Activated CD4-positive, alpha-beta T cell treated with anti-CD3 and anti-CD28 coated beads for 36 hours (primary cell): Measurements from ENCODE around the gene GGACT. TPM values are rescaled to one million over a fixed set of nuclear protein-coding genes. Genes with fewer than 3 reads are reported as not detected.
A peak's percentile ranks its signal among the peaks of the same experiment; 100 is the strongest.
"Not testable (repeated sequence)": the region's sequence is repeated elsewhere in the genome, so short reads cannot be mapped to it uniquely, and the experiment has no call there.

Experiments
- ATAC-seq: fragments of 200-7000 bp; cut with Tn5 transposase; one replicate; pipeline ENCODE4 v1.10.0; 2021; ENCODE audit warnings: mild to moderate bottlenecking, moderate library complexity
- CTCF ChIA-PET: fragments of 350-600 bp; sonication (Branson Sonifier 250); formaldehyde crosslinking; loops from one replicate; lab custom pipeline; 2021; ENCODE audit warnings: antibody characterized with exemption; lab: Charles Lee
- POLR2A ChIA-PET: fragments of 350-600 bp; sonication (Branson Sonifier 250); formaldehyde crosslinking; loops from one replicate; lab custom pipeline; 2021; ENCODE audit warnings: antibody characterized with exemption, inconsistent platforms; lab: Charles Lee
- DNase-seq: peaks from one replicate; pipeline ENCODE4 v3.0.0-alpha.2; 2020
- H3K27ac Mint-ChIP-seq: one replicate; pipeline ENCODE4 v1.8.0; 2021; ENCODE audit warnings: mixed read lengths
- H3K27me3 Mint-ChIP-seq: one replicate; pipeline ENCODE4 v1.8.0; 2021; ENCODE audit warnings: mixed read lengths
- H3K36me3 Mint-ChIP-seq: one replicate; pipeline ENCODE4 v1.8.0; 2021; ENCODE audit warnings: low read depth, mixed read lengths
- H3K4me1 Mint-ChIP-seq: one replicate; pipeline ENCODE4 v1.8.0; 2021; ENCODE audit warnings: mixed read lengths
- H3K4me3 Mint-ChIP-seq: one replicate; pipeline ENCODE4 v1.8.0; 2021; ENCODE audit warnings: mild to moderate bottlenecking, moderate library complexity, mixed read lengths
- H3K9me3 Mint-ChIP-seq: one replicate; pipeline ENCODE4 v1.8.0; 2021; ENCODE audit warnings: low read depth, mixed read lengths
- intact Hi-C, 2 experiments: fragments of 100-400 bp; cut with DNase I in 1 of 2; cut with micrococcal nuclease in 1 of 2; formaldehyde crosslinking; loops; one replicate each; pipeline versions ENCODE4 v1.14.2 to v1.15.1; 2022 to 2024; cut with DNase I, micrococcal nuclease
- total RNA-seq, 2 experiments: library from RNA; stranded (reverse); gene quantifications; one replicate each; pipeline ENCODE4 v1.2.3, GENCODE V29; 2021

The GGACT gene
- total RNA-seq, 2 experiments from 2014 or later, result 6.8 to 7.0 TPM

DNA sequence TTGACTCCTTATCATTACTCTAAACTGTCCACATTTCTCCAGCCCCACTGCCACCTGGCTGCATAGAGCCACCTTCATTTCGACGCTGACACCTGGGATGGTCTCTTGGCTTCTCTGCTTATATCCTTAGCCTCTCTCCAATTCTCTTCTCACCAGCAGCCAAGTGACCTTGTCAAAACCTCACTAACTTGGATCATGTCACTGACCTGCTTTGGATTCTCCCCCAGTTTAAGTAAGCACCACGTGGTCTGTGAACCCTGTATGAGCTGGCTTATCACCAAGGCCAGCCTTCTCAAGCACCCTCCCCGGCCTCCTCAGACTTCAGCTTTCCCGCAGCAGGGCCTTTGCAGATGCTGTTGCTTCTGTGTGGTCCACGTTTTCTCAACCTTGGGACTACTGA lies 12.3 kb upstream of the GGACT start:
- no peak for DNase-seq
- no peak overlapping the region for H3K27ac Mint-ChIP-seq
- CTCF ChIA-PET, result no interaction called here

DNA sequence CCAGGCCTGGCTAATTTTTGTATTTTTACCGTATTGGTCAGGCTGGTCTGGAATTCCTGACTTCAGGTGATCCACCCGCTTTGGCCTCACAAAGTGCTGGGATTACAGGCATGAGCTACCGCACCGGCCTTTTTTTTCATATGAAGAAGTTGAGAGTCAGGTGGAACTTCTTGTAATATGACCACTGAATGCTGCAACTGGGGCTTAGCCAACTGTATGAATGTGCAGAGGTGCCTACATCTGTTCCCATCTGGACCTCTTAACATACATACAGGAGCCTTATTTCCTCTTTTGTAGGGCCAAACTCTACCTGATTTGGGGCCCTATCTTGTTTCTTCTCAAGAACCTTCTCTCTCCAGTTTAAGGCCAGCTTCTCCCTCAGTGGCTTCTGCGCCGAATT lies 11.9 kb upstream of the GGACT start:
- no peaks in the 10 kb centered on the region for H3K36me3 Mint-ChIP-seq
- ChIA-PET POLR2A (no interaction called here), CTCF (no interaction called here)
- ATAC-seq (no peak), DNase-seq (no peak)
- H3K27me3 Mint-ChIP-seq, result no peaks in the 10 kb centered on the region
- no peaks in the 10 kb centered on the region for H3K9me3 Mint-ChIP-seq
- H3K27ac Mint-ChIP-seq, result no peak overlapping the region
- intact Hi-C loops, result no loop called here
- no peak overlapping the region for H3K4me3 Mint-ChIP-seq
- no peaks in the 10 kb centered on the region for H3K4me1 Mint-ChIP-seq

More for the DNA sequence above, 12.3 kb upstream of the GGACT start:
- POLR2A ChIA-PET, result no interaction called here
- H3K4me3 Mint-ChIP-seq, result no peak overlapping the region
- intact Hi-C loops, result no loop called here
- no peak for ATAC-seq
- H3K36me3 Mint-ChIP-seq, result peaks cover 2% of the 10 kb centered on the region
- H3K4me1 Mint-ChIP-seq, result no peaks in the 10 kb centered on the region
- H3K9me3 Mint-ChIP-seq, result no peaks in the 10 kb centered on the region
- no peaks in the 10 kb centered on the region for H3K27me3 Mint-ChIP-seq

DNA sequence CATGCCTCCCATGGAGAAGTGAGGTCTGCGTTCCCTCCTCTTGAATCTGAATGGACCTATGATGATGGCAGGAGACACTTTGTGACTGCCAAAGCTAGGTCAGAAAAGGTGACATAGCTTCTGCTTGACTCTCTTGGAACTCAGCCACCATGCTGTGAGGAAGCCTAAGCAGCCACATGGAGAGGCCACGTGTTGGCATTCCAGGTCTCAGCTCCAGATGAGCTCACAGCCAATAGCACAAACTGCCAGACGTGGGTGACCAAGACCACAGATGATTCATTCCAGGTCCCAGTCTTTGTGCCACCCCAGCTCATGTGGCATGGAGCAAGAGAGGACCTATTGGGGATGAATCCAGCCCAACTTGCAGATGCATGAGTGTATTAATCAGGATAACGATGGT lies 8.7 kb upstream of the GGACT start:
- DNase-seq (no peak), ATAC-seq (no peak)
- no peaks in the 10 kb centered on the region for H3K9me3 Mint-ChIP-seq
- H3K27ac Mint-ChIP-seq, result no peak overlapping the region
- H3K4me1 Mint-ChIP-seq, result no peaks in the 10 kb centered on the region
- H3K4me3 Mint-ChIP-seq, result no peak overlapping the region
- ChIA-PET CTCF (interaction anchor here (2.1 kb wide), 1 partner anchor 25 kb away, joined by 7 read pairs; no protein-coding TSS in a partner anchor), POLR2A (no interaction called here)
- H3K36me3 Mint-ChIP-seq, result no peaks in the 10 kb centered on the region
- no peaks in the 10 kb centered on the region for H3K27me3 Mint-ChIP-seq
- intact Hi-C loops, result no loop called here

DNA sequence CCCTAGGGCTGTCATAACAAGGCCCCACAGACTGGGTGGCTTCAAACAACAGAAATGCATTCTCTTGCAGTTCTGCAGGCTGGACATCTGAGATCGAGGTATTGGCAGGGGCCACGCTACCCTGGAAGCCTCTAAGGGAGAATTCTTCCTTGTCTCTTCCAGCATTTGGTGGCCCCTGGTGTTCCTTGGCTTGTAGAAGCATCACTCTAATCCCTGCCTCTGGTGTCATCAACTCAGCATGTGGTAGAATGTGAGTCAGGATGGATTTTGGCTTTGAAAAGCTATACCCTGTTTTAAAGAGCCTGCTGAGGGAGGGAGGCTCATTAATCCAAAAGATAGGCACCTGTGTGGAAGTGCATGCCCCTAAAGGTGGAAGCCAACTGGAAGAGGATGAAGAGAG lies 7.9 kb upstream of the GGACT start:
- Mint-ChIP-seq H3K36me3 (no peaks in the 10 kb centered on the region), H3K27ac (no peak overlapping the region), H3K27me3 (no peaks in the 10 kb centered on the region), H3K4me1 (no peaks in the 10 kb centered on the region), H3K9me3 (no peaks in the 10 kb centered on the region), H3K4me3 (no peak overlapping the region)
- ATAC-seq (no peak), DNase-seq (no peak)
- intact Hi-C loops, result no loop called here
- CTCF ChIA-PET, result interaction anchor here (2.1 kb wide), 1 partner anchor 24 kb away, joined by 7 read pairs; no protein-coding TSS in a partner anchor
- POLR2A ChIA-PET, result no interaction called here

DNA sequence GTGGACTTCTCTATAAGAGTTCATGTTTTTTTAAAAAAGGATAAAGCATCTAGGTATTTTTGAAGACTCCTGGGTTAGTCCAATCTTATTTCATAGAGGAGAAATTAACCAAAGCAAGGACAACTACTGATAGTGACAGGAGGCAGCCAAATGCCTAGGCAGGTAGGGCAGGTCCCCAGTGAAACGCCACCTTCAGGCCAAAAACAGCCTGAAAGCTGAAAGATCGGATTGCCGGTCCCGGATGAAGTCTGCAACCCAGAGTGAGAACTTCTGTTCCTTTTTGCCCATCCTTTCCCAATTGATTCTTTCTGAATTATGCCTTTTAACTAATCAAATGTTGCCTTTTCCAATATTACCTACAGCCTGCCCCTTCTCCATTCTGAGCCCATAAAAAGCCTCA lies 6.1 kb upstream of the GGACT start:
- no peak overlapping the region for H3K4me3 Mint-ChIP-seq
- no peaks in the 10 kb centered on the region for H3K9me3 Mint-ChIP-seq
- no peak for DNase-seq
- H3K27ac Mint-ChIP-seq, result no peak overlapping the region
- H3K27me3 Mint-ChIP-seq, result no peaks in the 10 kb centered on the region
- ChIA-PET POLR2A (interaction anchor here (0.7 kb wide), 1 partner anchor 21 kb away, joined by 3 read pairs; no protein-coding TSS in a partner anchor), CTCF (interaction anchor here (0.8 to 0.9 kb wide), 2 partner anchors 8 to 10 kb away, joined by 3 read pairs; no protein-coding TSS in a partner anchor)
- no peaks in the 10 kb centered on the region for H3K36me3 Mint-ChIP-seq
- no peaks in the 10 kb centered on the region for H3K4me1 Mint-ChIP-seq
- intact Hi-C loops, result no loop called here
- ATAC-seq, result no peak

DNA sequence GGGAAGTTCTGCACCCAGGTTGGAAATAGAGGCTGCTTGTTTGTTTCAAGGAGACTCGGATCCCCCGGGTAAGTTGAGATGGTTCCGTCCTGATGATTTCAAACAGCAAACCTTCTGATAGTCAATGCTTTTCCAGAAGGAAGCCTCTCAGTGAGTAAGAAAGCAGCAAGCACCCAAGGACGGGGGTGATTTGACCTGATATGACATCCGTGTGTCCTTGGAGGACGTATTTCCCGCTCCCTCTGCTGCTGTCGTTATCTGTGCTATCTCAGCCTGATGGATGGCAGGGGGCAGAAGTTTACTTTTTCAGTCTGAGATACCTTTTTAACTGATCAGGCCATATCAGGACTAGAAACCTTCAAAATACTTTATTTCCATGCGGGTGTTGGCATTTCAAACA lies 5.7 kb upstream of the GGACT start:
- H3K9me3 Mint-ChIP-seq, result no peaks in the 10 kb centered on the region
- H3K36me3 Mint-ChIP-seq, result no peaks in the 10 kb centered on the region
- no peak overlapping the region for H3K27ac Mint-ChIP-seq
- ATAC-seq, result no peak
- intact Hi-C loops, result no loop called here
- H3K4me3 Mint-ChIP-seq, result no peak overlapping the region
- ChIA-PET CTCF (interaction anchor here (0.8 to 0.9 kb wide), 2 partner anchors 8 to 11 kb away, joined by 3 read pairs; no protein-coding TSS in a partner anchor), POLR2A (interaction anchor here (0.7 kb wide), 1 partner anchor 21 kb away, joined by 3 read pairs; no protein-coding TSS in a partner anchor)
- no peaks in the 10 kb centered on the region for H3K4me1 Mint-ChIP-seq
- no peak for DNase-seq
- H3K27me3 Mint-ChIP-seq, result no peaks in the 10 kb centered on the region

DNA sequence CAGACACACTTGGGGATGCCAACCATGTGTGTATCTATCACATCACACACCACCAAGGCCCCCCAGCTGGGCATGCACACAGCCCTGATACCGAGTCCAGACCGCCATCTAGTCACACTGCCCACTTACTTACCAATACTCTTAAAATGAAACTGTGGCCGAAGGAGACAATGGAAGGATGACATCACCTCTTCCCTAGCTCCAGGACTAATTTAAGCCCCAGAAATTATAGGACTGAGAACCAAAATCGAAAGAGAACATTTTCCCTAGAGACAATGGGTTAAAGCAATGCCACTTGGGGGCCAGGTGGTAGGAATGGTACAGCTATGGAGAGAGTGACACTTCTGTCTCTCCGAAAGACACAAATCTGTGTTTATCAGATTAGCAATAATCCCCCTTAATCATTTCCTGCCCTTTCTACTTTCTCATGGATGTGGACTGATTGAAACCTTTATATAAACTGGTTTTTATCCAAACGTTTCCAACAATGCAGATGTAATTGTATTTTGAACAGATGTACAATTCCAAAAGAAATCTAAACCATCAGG lies 663 bp upstream of the GGACT start:
- ChIA-PET POLR2A (no interaction called here), CTCF (interaction anchor here (1.1 to 12.5 kb wide), 3 partner anchors 10 to 74 kb away, joined by 4 to 94 read pairs (median 6); no protein-coding TSS in a partner anchor)
- Mint-ChIP-seq H3K4me3 (peak overlapping the region; percentile 42), H3K27ac (peak overlapping the region; percentile 33), H3K9me3 (no peaks in the 10 kb centered on the region), H3K4me1 (peaks cover 35% of the 10 kb centered on the region), H3K36me3 (no peaks in the 10 kb centered on the region), H3K27me3 (no peaks in the 10 kb centered on the region)
- DNase-seq, result no peak
- no peak for ATAC-seq
- intact Hi-C loops, result loop anchor here (2.0 to 5.0 kb wide), 3 partner anchors 83 to 1090 kb away; partner anchors contain the start of gene TMTC4 (in 1 of the 2)

DNA sequence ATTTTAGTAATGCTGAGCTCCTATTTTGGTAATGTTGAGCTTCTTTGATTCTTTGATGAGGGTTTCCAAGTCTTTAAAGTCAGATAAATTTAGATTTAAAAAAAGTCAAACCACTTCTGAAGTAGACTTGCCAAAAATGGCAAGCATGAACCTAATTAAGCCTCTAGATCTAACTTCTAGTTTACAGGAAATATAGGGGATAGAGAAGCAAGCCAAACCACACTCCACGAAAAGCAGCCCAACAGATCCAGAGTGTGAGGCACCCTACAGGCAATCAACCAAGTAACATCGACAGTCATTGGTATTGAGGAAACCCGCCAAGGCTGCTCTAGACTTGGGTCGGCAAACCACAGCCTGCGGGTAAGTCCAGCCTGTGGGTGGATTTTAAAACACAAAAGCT lies 3.7 kb downstream of the GGACT start:
- H3K27me3 Mint-ChIP-seq, result no peaks in the 10 kb centered on the region
- ATAC-seq, result no peak
- ChIA-PET CTCF (interaction anchor here (0.6 to 12.5 kb wide), 4 partner anchors 11 to 90 kb away, joined by 3 to 94 read pairs (median 3); no protein-coding TSS in a partner anchor), POLR2A (no interaction called here)
- peak; percentile 24 for DNase-seq
- no peak overlapping the region for H3K4me3 Mint-ChIP-seq
- H3K4me1 Mint-ChIP-seq, result peaks cover 42% of the 10 kb centered on the region
- no peaks in the 10 kb centered on the region for H3K9me3 Mint-ChIP-seq
- peaks cover 7% of the 10 kb centered on the region for H3K36me3 Mint-ChIP-seq
- intact Hi-C loops, result loop anchor here (5.0 kb wide), 2 partner anchors 87 to 928 kb away; partner anchors contain the start of gene TMTC4 (in 1 of the 2)
- H3K27ac Mint-ChIP-seq, result peak overlapping the region; percentile 33

DNA sequence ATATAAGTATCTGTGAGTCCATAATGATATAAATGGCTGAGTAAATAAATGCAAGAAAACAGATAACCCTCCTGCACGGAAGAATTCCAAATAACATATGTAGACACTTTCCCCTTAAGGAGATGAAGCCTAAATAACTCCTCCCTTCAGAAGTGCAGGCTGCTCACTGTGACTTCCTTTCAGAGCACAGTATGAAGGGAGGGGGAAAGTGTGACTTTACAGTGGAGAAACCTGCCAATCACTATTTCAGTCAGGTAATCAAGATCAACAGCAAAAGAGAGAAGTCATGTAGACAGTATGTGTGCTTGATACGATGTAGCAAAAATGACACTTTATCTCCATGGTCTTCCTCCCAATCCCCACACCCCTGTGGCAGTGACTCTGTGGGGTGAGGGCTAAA lies 7.1 kb downstream of the GGACT start:
- Mint-ChIP-seq H3K4me1 (peaks cover 21% of the 10 kb centered on the region), H3K27ac (no peak overlapping the region), H3K4me3 (no peak overlapping the region), H3K36me3 (peaks cover 9% of the 10 kb centered on the region), H3K9me3 (no peaks in the 10 kb centered on the region), H3K27me3 (no peaks in the 10 kb centered on the region)
- no peak for DNase-seq
- POLR2A ChIA-PET, result no interaction called here
- intact Hi-C loops, result no loop called here
- CTCF ChIA-PET, result interaction anchor here (12.5 kb wide), 1 partner anchor 8 kb away, joined by 94 read pairs; no protein-coding TSS in a partner anchor
- peak; percentile 60 for ATAC-seq

DNA sequence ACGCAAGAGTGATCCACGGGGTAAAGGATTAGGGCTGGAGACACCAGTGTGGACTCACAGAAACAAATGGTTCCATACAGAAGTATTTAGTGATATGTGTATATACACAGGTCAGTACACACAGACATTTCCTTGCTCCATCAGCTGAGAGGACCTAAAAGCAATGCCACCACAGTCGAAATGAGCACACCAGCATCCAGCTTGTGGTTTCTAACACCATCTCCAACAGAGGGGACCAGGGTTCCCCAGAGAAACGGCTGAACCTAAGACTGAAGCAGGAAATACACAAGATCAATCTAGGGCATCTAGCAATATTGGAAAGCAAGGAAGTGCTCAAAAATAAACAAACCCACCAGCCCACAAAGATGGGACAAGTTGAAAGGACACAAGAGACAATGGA lies 7.6 kb downstream of the GGACT start:
- no peak overlapping the region for H3K27ac Mint-ChIP-seq
- ATAC-seq (no peak), DNase-seq (no peak)
- no peak overlapping the region for H3K4me3 Mint-ChIP-seq
- peaks cover 10% of the 10 kb centered on the region for H3K36me3 Mint-ChIP-seq
- intact Hi-C loops, result no loop called here
- ChIA-PET CTCF (no interaction called here), POLR2A (no interaction called here)
- peaks cover 20% of the 10 kb centered on the region for H3K4me1 Mint-ChIP-seq
- H3K9me3 Mint-ChIP-seq, result no peaks in the 10 kb centered on the region
- no peaks in the 10 kb centered on the region for H3K27me3 Mint-ChIP-seq

DNA sequence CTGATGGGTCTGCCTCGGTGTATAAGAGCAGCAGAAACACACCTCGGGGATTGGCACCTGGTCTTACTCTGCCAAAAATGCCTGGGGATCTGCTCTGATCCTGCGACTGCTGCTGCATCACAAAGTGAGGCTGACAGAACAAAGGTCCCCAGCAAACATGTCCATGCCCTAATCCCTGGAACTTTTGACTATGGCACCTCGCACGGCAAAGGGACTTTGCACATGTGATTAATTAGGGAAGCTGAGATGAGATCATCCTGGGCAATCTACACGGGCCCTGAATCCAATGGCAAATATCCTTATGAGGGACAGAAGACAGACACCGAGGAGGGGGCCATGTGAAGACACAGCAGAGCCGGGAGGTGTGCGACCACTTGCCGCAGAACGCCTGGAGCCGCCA lies 8.5 kb downstream of the GGACT start:
- Mint-ChIP-seq H3K27me3 (no peaks in the 10 kb centered on the region), H3K4me1 (peaks cover 14% of the 10 kb centered on the region), H3K4me3 (no peak overlapping the region), H3K27ac (no peak overlapping the region), H3K36me3 (peaks cover 10% of the 10 kb centered on the region), H3K9me3 (no peaks in the 10 kb centered on the region)
- ChIA-PET CTCF (no interaction called here), POLR2A (no interaction called here)
- DNase-seq, result no peak
- ATAC-seq, result no peak
- intact Hi-C loops, result no loop called here

DNA sequence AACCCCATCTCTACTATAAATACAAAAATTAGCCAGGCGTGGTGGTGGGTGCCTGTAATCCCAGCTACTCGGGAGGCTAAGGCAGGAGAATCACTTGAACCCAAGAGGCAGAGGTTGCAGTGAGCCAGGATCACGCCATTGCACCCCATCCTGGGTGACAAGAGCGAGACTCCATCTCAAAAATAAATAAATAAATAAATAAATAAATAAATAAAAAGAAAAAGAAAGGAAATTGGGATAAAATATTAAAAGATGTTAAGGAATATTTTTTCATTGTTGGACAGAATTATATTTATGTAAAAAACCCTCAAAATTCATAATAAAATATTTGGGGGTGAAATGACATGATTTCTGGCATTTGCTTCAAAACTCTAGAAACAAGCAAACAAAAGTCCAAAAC lies 11.3 kb downstream of the GGACT start:
- Mint-ChIP-seq H3K4me1 (peaks cover 17% of the 10 kb centered on the region), H3K36me3 (peaks cover 16% of the 10 kb centered on the region)
- H3K4me3 Mint-ChIP-seq, DNase-seq, H3K27me3 Mint-ChIP-seq, H3K9me3 Mint-ChIP-seq, H3K27ac Mint-ChIP-seq, ATAC-seq, POLR2A ChIA-PET: not testable (repeated sequence)
- intact Hi-C loops, result loop anchor here in 1 of 2 experiments (10.0 kb wide), 1 partner anchor 268 kb away; no protein-coding TSS in a partner anchor
- CTCF ChIA-PET, result interaction anchor here (6.6 kb wide), 1 partner anchor 11 kb away, joined by 94 read pairs; the partner anchor contains the start of gene GGACT
